ENCODE data around the gene THEMIS2. TPM values are rescaled to one million over a fixed set of nuclear protein-coding genes. Genes with fewer than 3 reads are reported as not detected.

The THEMIS2 gene
- total and polyA plus RNA-seq, 9 of the 15 experiments (the other 6 are each of a cell fraction or from before 2014, with no cell fraction given), result 2.3 to 12.7 (median 8.0) TPM

GRCh38 chr1:27915082-27915575 is 42.8 kb downstream of the THEMIS2 start (continued):
- no peak for TF ChIP-seq NR2C1 (IDR thresholded peaks at IDR 0.05)
- TF ChIP-seq NR2C1 (tag; IDR thresholded peaks at IDR 0.05), result no peak
- TF ChIP-seq ZNF79 (CRISPR knock-in tag; IDR thresholded peaks at IDR 0.05; ENCODE audit: low read depth), result no peak
- TF ChIP-seq FOXP4 (CRISPR knock-in tag; IDR thresholded peaks at IDR 0.05; ENCODE audit: borderline replicate concordance), result no peak
- TF ChIP-seq ZBTB7A (IDR thresholded peaks at IDR 0.05; ENCODE audit: borderline replicate concordance, control insufficient read depth, low read depth, low read length), result no peak
- no peak for TF ChIP-seq TCFL5 (CRISPR knock-in tag; conservative IDR thresholded peaks at IDR 0.05)
- TF ChIP-seq NKRF (IDR thresholded peaks at IDR 0.05; ENCODE audit: borderline replicate concordance), result no peak
- no peak for TF ChIP-seq SP1 (CRISPR knock-in tag; IDR thresholded peaks at IDR 0.05)
- TF ChIP-seq RERE (CRISPR knock-in tag; IDR thresholded peaks at IDR 0.05; ENCODE audit: borderline replicate concordance), result peak; percentile 88; the same call in 1 of the 2 replicates
- no peak for TF ChIP-seq ATF4 (CRISPR knock-in tag; IDR thresholded peaks at IDR 0.05)
- no peak for TF ChIP-seq MITF (IDR thresholded peaks at IDR 0.05)
- no peak for TF ChIP-seq MEIS2 (IDR thresholded peaks at IDR 0.05; ENCODE audit: partially characterized antibody)
- TF ChIP-seq ZNF431 (CRISPR knock-in tag; IDR thresholded peaks at IDR 0.05), result no peak
- peak; percentile 51; the same call in 1 of the 2 replicates for TF ChIP-seq MECOM (CRISPR knock-in tag; IDR thresholded peaks at IDR 0.05)
- no peak for TF ChIP-seq ZNF23 (CRISPR knock-in tag; IDR thresholded peaks at IDR 0.05)
- TF ChIP-seq ESRRB (CRISPR knock-in tag; IDR thresholded peaks at IDR 0.05; ENCODE audit: borderline replicate concordance), result no peak
